K562 (cell line): ENCODE data around the gene ARHGEF17.

Experiments used
- AFF4 ChIP-seq: sonication (generic); formaldehyde crosslinking; IDR thresholded peaks from 2 replicates; pipeline ENCODE4 v1.8.0; 2023; ENCODE audit warnings: mild to moderate bottlenecking, missing genetic modification reagents
- EZH2 ChIP-seq: IDR thresholded peaks from 2 replicates; pipeline ENCODE4 v1.6.1; 2012; ENCODE audit warnings: low read depth, mild to moderate bottlenecking, inconsistent platforms, low read length, borderline replicate concordance
- FOXO4 ChIP-seq: fragments of 450-650 bp; formaldehyde crosslinking; IDR thresholded peaks from 2 replicates; pipeline ENCODE4 v1.4.0; 2020; ENCODE audit warnings: mild to moderate bottlenecking, moderate library complexity
- POLR2AphosphoS2 ChIP-seq: IDR thresholded peaks from 2 replicates; pipeline ENCODE4 v1.6.1; 2012; ENCODE audit warnings: low read length, improper control_type of control experiment
- TF ChIP-seq, protein P1 (sequence below): sonication (generic); formaldehyde crosslinking; IDR thresholded peaks from 2 replicates; pipeline ENCODE4 v1.8.0; 2022; ENCODE audit warnings: mild to moderate bottlenecking, low read depth, missing genetic modification reagents

DNA sequence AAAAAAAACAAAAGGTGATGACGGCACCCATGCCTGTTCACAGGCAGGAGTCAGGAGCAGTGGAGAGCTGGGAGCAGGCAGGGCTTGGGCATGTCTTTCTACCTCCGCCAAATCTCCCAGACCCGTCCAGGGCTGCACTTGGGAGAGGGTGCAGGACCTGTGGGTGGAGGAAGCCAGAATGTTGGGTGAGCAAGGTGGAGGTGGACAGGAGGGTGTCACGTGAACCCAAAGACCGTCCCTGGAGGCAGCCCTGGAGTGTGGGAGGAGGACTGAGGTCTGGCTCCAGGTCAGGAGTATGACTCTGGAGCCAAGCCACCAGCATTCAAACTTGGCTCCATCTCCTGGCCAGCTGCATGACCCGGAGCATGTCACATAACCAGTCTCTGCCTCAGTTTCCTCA is 41.6 kb downstream of the ARHGEF17 start:
- no peak for TF ChIP-seq EZH2
- TF ChIP-seq, protein P1, sequence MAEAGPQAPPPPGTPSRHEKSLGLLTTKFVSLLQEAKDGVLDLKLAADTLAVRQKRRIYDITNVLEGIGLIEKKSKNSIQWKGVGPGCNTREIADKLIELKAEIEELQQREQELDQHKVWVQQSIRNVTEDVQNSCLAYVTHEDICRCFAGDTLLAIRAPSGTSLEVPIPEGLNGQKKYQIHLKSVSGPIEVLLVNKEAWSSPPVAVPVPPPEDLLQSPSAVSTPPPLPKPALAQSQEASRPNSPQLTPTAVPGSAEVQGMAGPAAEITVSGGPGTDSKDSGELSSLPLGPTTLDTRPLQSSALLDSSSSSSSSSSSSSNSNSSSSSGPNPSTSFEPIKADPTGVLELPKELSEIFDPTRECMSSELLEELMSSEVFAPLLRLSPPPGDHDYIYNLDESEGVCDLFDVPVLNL (CRISPR knock-in tag): no peak
- TF ChIP-seq POLR2AphosphoS2: no peak
- TF ChIP-seq AFF4 (CRISPR knock-in tag): no peak
- TF ChIP-seq FOXO4 (CRISPR knock-in tag): no peak
